ENCODE data around the gene TTC31. TPM values are rescaled to one million over a fixed set of nuclear protein-coding genes. Genes with fewer than 3 reads are reported as not detected.

TTC31 gene
- total RNA-seq, 4 donors from 2014 or later = 18.4 to 26.1 (median 21.9) TPM

GRCh38 chr2:74472086-74472944 is 10.6 kb upstream of the TTC31 start, which contains the start of gene MRPL53:
Gene MRPL53 (minus strand): TSS chr2:74472680. CDS start chr2:74472660, 20 bp downstream.
- peak; percentile 91 to 99 for DNase-seq (ENCODE audit: low spot score in 2 of 2)
- 1% methylated on average over 66 of the region's 66 CpGs for WGBS, 2 donors
- TF ChIP-seq POLR2A (IDR thresholded peaks at IDR 0.05) = no peak
- TF ChIP-seq, protein P1, sequence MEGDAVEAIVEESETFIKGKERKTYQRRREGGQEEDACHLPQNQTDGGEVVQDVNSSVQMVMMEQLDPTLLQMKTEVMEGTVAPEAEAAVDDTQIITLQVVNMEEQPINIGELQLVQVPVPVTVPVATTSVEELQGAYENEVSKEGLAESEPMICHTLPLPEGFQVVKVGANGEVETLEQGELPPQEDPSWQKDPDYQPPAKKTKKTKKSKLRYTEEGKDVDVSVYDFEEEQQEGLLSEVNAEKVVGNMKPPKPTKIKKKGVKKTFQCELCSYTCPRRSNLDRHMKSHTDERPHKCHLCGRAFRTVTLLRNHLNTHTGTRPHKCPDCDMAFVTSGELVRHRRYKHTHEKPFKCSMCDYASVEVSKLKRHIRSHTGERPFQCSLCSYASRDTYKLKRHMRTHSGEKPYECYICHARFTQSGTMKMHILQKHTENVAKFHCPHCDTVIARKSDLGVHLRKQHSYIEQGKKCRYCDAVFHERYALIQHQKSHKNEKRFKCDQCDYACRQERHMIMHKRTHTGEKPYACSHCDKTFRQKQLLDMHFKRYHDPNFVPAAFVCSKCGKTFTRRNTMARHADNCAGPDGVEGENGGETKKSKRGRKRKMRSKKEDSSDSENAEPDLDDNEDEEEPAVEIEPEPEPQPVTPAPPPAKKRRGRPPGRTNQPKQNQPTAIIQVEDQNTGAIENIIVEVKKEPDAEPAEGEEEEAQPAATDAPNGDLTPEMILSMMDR (IDR thresholded peaks at IDR 0.05) = no peak
- intact Hi-C loops (cut with DNase I; ENCODE audit: low total_unique reads) = no loop called here
- peak within 1 kb of the TSS; percentile 54 for H3K4me3 ChIP-seq (ENCODE audit: low read depth, poor library complexity, severe bottlenecking)

- H3K4me3 ChIP-seq (ENCODE audit: low read depth, poor library complexity, severe bottlenecking) = no peak overlapping the region
- intact Hi-C loops (cut with DNase I; ENCODE audit: low total_unique reads) = no loop called here
- TF ChIP-seq POLR2A (IDR thresholded peaks at IDR 0.05) = no peak
- TF ChIP-seq, protein P1 (IDR thresholded peaks at IDR 0.05) = no peak
- 14 to 16% methylated on average over 7 of the region's 7 CpGs for WGBS, 2 donors
- no peak for DNase-seq (ENCODE audit: low spot score in 2 of 2)
These were observed 10.0 kb upstream of the TTC31 start for GRCh38 chr2:74472945-74473258.

- 87 to 90% methylated on average over 6 of the region's 6 CpGs for WGBS, 2 donors
- intact Hi-C loops (cut with DNase I; ENCODE audit: low total_unique reads) = no loop called here
- TF ChIP-seq, protein P1 (IDR thresholded peaks at IDR 0.05) = no peak
- TF ChIP-seq POLR2A (IDR thresholded peaks at IDR 0.05) = no peak
- DNase-seq (ENCODE audit: low spot score in 2 of 2) = no peak
- H3K4me3 ChIP-seq (ENCODE audit: low read depth, poor library complexity, severe bottlenecking) = no peak overlapping the region
These were observed 8.4 kb upstream of the TTC31 start for GRCh38 chr2:74474481-74474880.

DNA sequence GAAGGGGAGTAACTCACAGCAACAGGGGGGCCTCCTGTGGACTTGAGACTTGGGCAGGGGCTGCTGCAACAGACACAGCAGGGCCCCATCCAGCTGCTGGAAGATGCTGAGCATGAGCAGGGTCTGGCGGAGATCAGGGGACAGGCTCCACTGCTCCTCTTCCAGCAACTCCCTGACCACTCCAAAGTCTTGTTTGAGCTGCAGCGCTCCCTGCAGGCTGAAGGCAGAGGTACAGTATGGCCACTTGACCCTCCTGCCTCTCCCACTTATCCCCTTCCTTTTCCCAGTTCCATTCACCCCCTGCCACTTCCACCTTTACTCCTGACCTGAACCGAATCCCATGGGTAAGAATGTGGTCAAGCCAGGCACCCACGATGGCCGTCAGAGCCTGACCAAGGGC is 8.0 kb upstream of the TTC31 start:
- H3K4me3 ChIP-seq (ENCODE audit: low read depth, poor library complexity, severe bottlenecking) = no peak overlapping the region
- intact Hi-C loops (cut with DNase I; ENCODE audit: low total_unique reads) = no loop called here
- no peak for DNase-seq (ENCODE audit: low spot score in 2 of 2)
- 90 to 93% methylated on average over 5 of the region's 5 CpGs for WGBS, 2 donors
- TF ChIP-seq, protein P1 (IDR thresholded peaks at IDR 0.05) = no peak
- no peak for TF ChIP-seq POLR2A (IDR thresholded peaks at IDR 0.05)

DNA sequence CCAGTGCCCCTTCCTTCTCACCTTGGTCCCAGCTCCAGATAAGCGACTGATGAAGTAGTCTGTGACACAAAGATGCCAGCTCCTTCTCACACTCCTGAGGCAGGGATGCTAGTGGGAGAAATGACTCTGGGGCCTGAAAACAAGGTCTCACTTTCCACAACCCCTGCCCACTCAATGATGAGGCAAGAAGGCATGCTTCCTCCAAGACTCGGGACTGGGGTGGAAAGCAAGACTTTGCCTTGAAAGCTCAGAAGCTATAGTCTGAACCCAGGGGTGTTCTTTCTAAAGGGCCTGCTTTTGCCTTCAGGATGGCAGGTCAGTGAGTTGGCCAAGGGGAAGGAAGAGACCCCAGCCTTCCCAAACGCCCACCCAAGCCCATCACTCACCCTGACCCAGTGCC is 1.4 kb upstream of the TTC31 start:
- 46 to 54% methylated on average over 3 of the region's 3 CpGs for WGBS, 2 donors
- no peak for DNase-seq (ENCODE audit: low spot score in 2 of 2)
- intact Hi-C loops (cut with DNase I; ENCODE audit: low total_unique reads) = loop anchor here (5.0 kb wide), 1 partner anchor 106 kb away; no protein-coding TSS in a partner anchor
- TF ChIP-seq POLR2A (IDR thresholded peaks at IDR 0.05) = no peak
- TF ChIP-seq, protein P1 (IDR thresholded peaks at IDR 0.05) = no peak
- H3K4me3 ChIP-seq (ENCODE audit: low read depth, poor library complexity, severe bottlenecking) = peak overlapping the region; percentile 82

All from lower leg skin (tissue), 4 donors.